ENCODE data around the gene GORASP2.

The GORASP2 gene

DNA sequence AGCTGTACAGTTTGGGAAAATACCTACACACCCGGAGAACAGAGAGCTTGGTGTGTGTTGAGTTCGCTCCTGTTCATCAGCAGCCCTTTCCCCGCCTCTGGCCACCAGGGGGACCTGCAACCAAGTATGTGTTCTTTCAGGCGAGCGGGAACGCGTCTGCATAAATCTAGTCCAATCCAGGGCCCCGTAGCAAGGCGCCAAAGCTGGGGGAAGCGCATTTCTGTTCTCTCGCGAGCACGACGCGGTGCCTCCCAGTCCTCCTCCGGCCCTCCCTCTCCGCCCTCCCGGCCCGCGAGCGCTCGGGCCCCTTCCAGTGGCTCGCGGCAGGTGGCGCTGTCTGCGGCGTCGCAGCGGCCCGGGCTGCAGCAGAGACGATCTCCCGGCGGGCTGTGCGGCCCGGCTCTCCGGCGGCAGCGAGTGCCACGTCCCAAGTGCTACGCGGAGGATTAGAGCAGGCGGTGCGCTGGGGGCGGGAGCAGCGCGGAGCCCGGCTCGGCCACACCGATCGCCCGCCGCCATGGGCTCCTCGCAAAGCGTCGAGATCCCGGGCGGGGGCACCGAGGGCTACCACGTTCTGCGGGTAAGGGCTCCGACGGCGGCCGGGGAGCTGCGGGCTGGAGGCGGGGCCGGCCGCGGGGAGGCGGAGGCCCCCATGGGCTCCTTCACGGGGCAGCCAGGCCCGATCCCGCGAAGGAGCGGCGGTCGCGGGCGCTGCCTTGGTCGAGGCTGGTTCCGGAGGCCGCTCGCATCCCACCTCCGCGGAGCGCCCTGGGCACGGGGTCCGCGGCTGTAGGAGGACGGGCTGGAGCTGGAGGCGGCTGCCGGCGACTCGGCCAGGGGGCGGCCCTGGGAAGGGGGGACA is at the start of gene GORASP2:
GORASP2 (plus strand) TSS at position 430 of the 862 bp plus-strand sequence; CDS start at position 518, 88 bp downstream.
- peak; percentile 98 for DNase-seq (ENCODE audit: low spot score in 2 of 2)
- H3K4me3 Mint-ChIP-seq, result peak within 1 kb of the TSS; percentile 87
- ATAC-seq (ENCODE audit: low read depth), result peak; percentile 87
- peak within 1 kb of the TSS; percentile 81 for H3K27ac Mint-ChIP-seq
- H3K4me1 Mint-ChIP-seq, result peaks cover 21% of the 10 kb centered on the region
- H3K36me3 Mint-ChIP-seq, result peaks cover 2% of the 10 kb centered on the region
- H3K9me3 Mint-ChIP-seq, result no peaks in the 10 kb centered on the region
- no peaks in the 10 kb centered on the region for H3K27me3 Mint-ChIP-seq

DNA sequence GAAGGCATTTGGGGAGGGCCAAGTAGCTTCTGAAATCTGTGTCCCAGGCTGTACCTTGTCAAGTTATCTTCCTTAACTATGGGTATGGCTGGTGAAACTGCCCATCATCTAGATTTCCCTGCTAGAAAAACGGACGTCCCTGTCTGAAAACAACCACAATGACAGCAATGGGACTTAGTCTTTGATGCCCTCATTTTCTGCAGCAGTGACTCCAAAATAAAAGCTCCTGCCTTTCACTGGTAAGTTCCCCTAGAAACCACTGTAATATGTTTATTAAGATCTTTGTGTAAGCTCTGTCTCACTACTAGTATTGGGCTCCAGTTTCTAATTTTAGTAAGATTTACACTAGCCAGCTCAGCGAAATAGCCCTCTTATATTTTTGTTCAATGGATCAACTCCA is 47.2 kb upstream of the GORASP2 start:
- Mint-ChIP-seq H3K9me3 (no peaks in the 10 kb centered on the region), H3K36me3 (no peaks in the 10 kb centered on the region), H3K4me1 (peaks cover 10% of the 10 kb centered on the region), H3K4me3 (no peak overlapping the region), H3K27ac (no peak overlapping the region), H3K27me3 (peaks cover 17% of the 10 kb centered on the region)
- DNase-seq (ENCODE audit: low spot score in 2 of 2), result no peak
- no peak for ATAC-seq (ENCODE audit: low read depth)

DNA sequence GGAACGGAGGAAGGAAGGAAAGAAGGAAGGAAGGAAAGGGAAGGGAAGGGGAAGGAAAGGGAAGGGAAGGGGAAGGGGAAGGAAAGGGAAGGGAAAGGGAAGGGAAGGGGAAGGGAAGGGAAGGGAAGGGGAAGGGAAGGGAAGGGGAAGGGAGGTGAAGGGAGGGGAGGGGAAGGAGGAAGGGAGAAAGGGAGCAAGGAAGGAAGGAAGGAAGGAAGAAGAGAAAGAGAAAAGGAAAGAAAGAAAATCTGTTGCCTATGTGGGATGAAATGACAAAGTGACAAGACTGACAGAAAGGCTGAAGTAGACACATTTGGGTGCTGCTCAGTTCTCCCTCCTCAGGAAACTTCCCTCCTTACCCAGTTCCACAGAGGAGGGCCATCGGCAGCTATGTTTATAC is 46.3 kb upstream of the GORASP2 start:
- Mint-ChIP-seq H3K27me3 (peaks cover 17% of the 10 kb centered on the region), H3K4me3 (no peak overlapping the region), H3K4me1 (peaks cover 10% of the 10 kb centered on the region), H3K9me3 (no peaks in the 10 kb centered on the region), H3K27ac (no peak overlapping the region), H3K36me3 (no peaks in the 10 kb centered on the region)
- ATAC-seq (ENCODE audit: low read depth) (no peak), DNase-seq (ENCODE audit: low spot score in 2 of 2) (no peak)

DNA sequence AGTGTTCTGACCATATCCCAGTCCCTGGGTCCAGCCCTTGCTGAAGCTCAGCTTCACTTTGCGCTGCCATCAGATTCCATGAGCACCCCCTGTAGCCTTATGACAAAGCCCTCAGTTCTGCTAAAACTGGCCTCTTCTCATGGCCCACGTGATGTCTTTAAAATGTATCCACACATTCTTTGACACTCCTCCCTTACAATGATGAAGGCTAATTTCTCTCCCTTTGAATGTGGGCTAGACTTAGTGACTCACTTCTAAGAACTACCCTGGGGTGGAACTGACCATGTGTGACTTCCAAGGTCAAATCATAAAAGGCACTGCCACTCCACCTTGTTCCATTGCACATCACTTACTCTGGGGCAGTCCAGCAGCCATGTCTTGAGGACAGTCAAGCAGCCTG is 45.4 kb upstream of the GORASP2 start:
- Mint-ChIP-seq H3K36me3 (no peaks in the 10 kb centered on the region), H3K4me3 (no peak overlapping the region), H3K4me1 (peaks cover 2% of the 10 kb centered on the region), H3K27me3 (peaks cover 17% of the 10 kb centered on the region), H3K9me3 (no peaks in the 10 kb centered on the region), H3K27ac (no peak overlapping the region)
- ATAC-seq (ENCODE audit: low read depth) (no peak), DNase-seq (ENCODE audit: low spot score in 2 of 2) (no peak)

DNA sequence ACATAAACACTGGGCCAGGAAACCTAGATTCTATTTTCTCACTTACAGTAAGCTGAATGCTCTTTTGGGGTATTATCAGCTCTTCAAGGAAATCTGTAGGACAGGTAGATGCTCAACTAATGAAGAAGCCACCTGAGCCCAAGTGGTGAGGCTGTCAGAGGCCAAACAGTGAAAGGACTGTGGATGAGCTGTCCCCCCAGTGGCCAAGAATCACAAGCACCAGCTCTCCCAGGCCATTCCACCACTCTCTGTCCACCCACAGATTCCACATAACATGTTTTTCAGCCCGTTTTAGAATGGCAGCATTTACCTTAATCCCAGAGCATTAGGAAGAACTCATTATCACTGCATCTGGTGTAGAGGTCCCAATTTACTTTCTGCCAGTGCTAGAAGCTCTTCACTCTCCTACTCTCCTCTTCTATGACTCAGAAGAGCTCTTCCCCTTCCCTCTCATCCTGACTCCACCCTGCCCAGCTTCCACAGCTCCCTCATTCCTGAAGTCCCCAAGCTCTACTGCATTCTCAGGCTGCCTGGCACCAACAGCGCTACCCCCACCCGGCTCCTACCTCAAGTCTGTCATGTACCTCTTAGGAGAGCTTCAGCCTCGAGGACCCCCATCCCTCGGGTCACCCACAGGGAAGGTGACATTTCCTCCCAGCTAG is 43.8 kb upstream of the GORASP2 start:
- ATAC-seq (ENCODE audit: low read depth) (no peak), DNase-seq (ENCODE audit: low spot score in 2 of 2) (no peak)
- H3K27ac Mint-ChIP-seq, result no peak overlapping the region
- H3K27me3 Mint-ChIP-seq, result peaks cover 19% of the 10 kb centered on the region
- H3K4me1 Mint-ChIP-seq, result peaks cover 2% of the 10 kb centered on the region
- no peak overlapping the region for H3K4me3 Mint-ChIP-seq
- H3K36me3 Mint-ChIP-seq, result no peaks in the 10 kb centered on the region
- no peaks in the 10 kb centered on the region for H3K9me3 Mint-ChIP-seq

DNA sequence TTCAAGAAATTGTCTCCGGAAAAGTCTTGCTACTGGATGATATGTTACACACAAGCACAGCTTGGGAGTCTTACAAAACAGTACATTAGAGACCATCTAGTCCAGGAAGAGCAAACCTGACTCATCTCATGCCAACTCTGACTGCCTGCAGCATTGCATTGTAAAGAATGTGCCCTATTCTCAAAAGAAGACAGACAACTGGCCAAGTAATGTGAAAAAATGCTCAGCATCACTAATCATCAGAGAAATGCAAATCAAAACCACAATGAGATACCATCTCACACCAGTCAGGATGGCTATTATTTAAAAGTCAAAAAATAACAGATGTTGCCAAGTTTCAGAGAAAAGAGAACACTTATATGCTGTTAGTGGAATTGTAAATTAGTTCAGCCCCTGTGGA is 42.7 kb upstream of the GORASP2 start:
- DNase-seq (ENCODE audit: low spot score in 2 of 2) (no peak), ATAC-seq (ENCODE audit: low read depth) (no peak)
- H3K9me3 Mint-ChIP-seq, result no peaks in the 10 kb centered on the region
- H3K36me3 Mint-ChIP-seq, result no peaks in the 10 kb centered on the region
- H3K27ac Mint-ChIP-seq, result no peak overlapping the region
- peaks cover 18% of the 10 kb centered on the region for H3K27me3 Mint-ChIP-seq
- no peak overlapping the region for H3K4me3 Mint-ChIP-seq
- H3K4me1 Mint-ChIP-seq, result peaks cover 2% of the 10 kb centered on the region

DNA sequence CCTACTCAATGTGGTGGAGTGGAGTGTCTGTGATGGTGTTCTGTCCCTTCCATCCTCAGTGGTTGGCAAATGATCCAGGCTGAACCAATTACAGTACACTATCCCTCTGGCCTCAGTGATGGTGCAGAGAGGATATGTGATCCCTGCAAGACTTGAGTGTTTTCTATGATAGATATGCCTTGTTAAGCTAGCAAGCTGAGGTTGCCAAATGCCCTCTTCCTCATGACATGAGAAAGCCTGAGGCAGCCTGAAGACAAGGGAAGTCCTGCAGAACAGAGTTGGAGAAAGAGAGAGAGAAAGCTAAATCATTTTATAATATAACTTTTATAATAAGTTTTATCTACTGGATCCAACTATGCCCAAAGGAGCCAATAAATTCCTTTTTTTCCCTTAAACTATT is 41.6 kb upstream of the GORASP2 start:
- peaks cover 2% of the 10 kb centered on the region for H3K4me1 Mint-ChIP-seq
- no peaks in the 10 kb centered on the region for H3K9me3 Mint-ChIP-seq
- DNase-seq (ENCODE audit: low spot score in 2 of 2) (no peak), ATAC-seq (ENCODE audit: low read depth) (no peak)
- H3K4me3 Mint-ChIP-seq, result no peak overlapping the region
- no peaks in the 10 kb centered on the region for H3K36me3 Mint-ChIP-seq
- peaks cover 16% of the 10 kb centered on the region for H3K27me3 Mint-ChIP-seq
- no peak overlapping the region for H3K27ac Mint-ChIP-seq

DNA sequence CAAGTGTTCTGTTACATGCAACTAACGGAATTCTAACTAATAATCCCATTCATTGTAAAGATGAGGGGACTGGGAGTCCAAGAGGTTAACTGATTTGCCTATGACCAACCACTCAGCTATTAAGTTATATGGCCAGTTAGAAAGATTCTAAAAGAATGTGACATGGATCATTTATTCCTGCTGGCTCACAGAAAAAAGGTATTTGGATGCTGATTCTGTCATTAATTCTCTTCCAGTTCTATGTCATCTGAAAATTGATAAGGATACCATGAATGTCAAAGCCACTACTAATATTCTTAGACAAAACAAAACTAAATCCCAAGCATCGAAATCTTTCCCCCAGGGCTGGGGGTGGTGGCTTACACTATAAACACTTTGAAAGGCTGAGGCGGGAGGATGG is 41.2 kb upstream of the GORASP2 start:
- H3K36me3 Mint-ChIP-seq, result no peaks in the 10 kb centered on the region
- H3K4me1 Mint-ChIP-seq, result peaks cover 2% of the 10 kb centered on the region
- H3K9me3 Mint-ChIP-seq, result no peaks in the 10 kb centered on the region
- H3K4me3 Mint-ChIP-seq, result no peak overlapping the region
- no peak overlapping the region for H3K27ac Mint-ChIP-seq
- ATAC-seq (ENCODE audit: low read depth) (no peak), DNase-seq (ENCODE audit: low spot score in 2 of 2) (no peak)
- H3K27me3 Mint-ChIP-seq, result peaks cover 15% of the 10 kb centered on the region

DNA sequence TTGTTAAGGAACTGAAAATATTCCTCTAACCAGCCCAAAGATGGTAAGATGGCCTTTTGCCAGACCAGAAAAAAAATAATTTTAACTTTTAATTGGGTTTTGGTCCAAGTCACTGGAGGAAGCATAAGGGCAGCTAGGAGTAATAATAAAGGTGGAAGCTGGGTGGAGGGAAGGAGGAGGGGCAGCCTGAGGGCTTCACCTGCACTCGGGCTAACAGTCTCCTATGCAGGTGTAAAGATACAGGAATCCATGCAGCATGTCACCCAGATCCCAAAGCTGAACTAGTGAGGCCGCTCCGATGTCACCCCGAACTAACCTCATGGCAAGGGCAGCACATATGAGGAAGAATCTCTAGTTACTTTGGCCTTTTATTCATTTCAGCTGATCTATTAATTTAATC is 37.2 kb upstream of the GORASP2 start:
- Mint-ChIP-seq H3K9me3 (no peaks in the 10 kb centered on the region), H3K4me3 (no peak overlapping the region), H3K36me3 (no peaks in the 10 kb centered on the region), H3K27ac (no peak overlapping the region), H3K4me1 (no peaks in the 10 kb centered on the region), H3K27me3 (peaks cover 7% of the 10 kb centered on the region)
- DNase-seq (ENCODE audit: low spot score in 2 of 2) (no peak), ATAC-seq (ENCODE audit: low read depth) (no peak)

DNA sequence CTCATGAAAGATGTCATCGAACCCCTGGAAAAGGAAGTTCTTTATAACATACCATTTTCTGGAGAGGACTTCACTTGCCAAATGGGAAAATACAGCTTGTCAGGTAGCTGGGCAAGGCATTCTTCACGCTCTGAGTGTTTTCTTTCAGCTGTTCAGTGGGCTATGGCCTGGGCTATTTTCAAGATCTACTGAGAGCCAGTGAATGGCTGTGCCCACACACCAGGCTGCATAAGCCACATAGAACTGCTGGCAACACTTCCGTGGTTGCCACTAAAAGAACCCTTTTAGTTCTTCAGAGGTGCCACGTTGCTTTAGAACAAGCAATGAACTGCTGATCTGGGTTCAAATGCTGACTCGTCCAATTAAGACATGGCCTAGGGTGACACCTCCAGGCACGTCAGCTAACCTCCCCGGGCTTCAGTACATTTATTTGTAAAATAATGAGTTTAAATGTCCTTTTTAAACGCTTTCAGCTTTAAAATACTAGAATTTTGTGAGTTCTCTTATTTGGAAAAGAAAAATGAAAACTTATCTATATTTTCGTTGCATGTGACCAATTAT is 36.6 kb upstream of the GORASP2 start:
- Mint-ChIP-seq H3K9me3 (no peaks in the 10 kb centered on the region), H3K27ac (no peak overlapping the region), H3K27me3 (peaks cover 9% of the 10 kb centered on the region), H3K4me3 (no peak overlapping the region), H3K4me1 (no peaks in the 10 kb centered on the region), H3K36me3 (no peaks in the 10 kb centered on the region)
- no peak for DNase-seq (ENCODE audit: low spot score in 2 of 2)
- ATAC-seq (ENCODE audit: low read depth), result no peak

DNA sequence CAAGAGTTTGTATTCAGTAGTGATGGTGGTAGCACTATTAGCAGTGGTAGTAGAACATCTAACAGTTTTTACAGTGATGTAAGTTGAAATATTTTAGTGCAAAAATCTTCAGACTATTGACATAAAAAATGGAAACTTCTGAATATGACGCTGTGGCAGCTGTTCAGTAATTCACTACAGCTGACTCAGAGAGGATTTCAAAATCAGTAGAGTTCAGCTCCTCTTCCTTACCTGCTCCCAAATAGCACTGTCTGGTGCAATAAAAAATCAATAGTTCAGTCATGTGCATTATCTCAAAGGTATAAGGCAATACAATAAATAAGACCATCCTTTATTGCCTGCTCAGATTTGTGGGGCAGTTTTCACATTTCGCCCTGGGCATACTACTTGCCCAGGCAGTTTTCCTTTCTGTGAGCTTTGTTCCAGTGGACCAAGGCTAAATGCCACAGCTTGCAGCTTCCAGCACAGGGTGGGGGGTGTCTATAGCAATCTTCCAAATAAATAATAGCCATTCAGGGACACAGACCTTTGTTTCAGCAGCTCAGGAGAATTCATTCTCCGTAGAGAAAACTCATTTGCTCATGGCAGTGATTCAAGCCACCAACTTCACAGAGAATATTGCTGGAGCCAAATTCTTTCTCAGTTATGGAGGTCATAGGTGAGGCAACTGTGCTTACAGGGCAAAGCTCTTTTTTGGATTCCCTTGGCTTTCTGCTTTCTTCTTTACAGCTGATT is 33.9 kb upstream of the GORASP2 start:
- H3K9me3 Mint-ChIP-seq, result no peaks in the 10 kb centered on the region
- no peak overlapping the region for H3K4me3 Mint-ChIP-seq
- no peak for ATAC-seq (ENCODE audit: low read depth)
- no peak overlapping the region for H3K27ac Mint-ChIP-seq
- no peak for DNase-seq (ENCODE audit: low spot score in 2 of 2)
- no peaks in the 10 kb centered on the region for H3K4me1 Mint-ChIP-seq
- no peaks in the 10 kb centered on the region for H3K36me3 Mint-ChIP-seq
- H3K27me3 Mint-ChIP-seq, result peaks cover 5% of the 10 kb centered on the region

DNA sequence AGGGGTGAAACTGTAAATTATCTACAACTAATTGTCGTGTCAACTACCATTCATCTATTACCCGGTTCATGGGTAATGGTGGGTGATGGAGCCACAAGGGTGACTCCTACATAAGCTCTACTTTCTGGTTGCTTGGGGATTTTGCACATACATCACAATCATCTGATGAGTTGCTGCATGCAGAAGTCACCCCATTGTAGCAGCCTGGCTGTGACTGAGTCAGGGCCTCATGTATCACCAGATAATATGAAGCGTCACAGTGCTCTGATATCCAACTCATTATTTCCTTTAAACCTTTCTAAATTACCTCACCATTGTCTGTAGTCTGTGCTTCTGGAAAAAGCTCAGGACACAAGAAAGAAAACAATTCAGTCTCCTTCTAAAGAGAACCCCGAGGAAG is 32.4 kb upstream of the GORASP2 start:
- no peak for DNase-seq (ENCODE audit: low spot score in 2 of 2)
- no peak overlapping the region for H3K27ac Mint-ChIP-seq
- no peaks in the 10 kb centered on the region for H3K36me3 Mint-ChIP-seq
- no peaks in the 10 kb centered on the region for H3K9me3 Mint-ChIP-seq
- peaks cover 5% of the 10 kb centered on the region for H3K27me3 Mint-ChIP-seq
- H3K4me3 Mint-ChIP-seq, result no peak overlapping the region
- no peaks in the 10 kb centered on the region for H3K4me1 Mint-ChIP-seq
- no peak for ATAC-seq (ENCODE audit: low read depth)

DNA sequence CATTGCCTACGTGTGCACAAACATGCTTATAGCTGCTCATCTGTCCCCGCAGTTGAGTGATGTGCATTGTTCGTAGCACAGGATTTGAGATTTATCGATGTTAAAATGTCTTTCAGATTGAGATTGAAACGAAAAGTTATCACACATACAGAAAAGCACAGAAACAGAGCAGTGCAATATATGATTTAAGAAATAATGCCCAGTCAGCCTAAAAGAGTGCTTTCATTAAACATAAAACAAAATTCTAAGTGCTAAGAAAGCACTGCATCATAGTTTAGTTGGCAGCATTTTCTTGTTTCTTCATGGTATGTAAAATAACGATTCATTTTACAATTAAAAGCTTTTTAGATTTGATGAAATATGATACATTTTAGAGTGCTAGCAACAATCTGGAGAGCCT is 31.9 kb upstream of the GORASP2 start:
- Mint-ChIP-seq H3K36me3 (no peaks in the 10 kb centered on the region), H3K27me3 (peaks cover 7% of the 10 kb centered on the region), H3K27ac (no peak overlapping the region), H3K9me3 (no peaks in the 10 kb centered on the region), H3K4me3 (no peak overlapping the region), H3K4me1 (no peaks in the 10 kb centered on the region)
- DNase-seq (ENCODE audit: low spot score in 2 of 2), result no peak
- no peak for ATAC-seq (ENCODE audit: low read depth)

DNA sequence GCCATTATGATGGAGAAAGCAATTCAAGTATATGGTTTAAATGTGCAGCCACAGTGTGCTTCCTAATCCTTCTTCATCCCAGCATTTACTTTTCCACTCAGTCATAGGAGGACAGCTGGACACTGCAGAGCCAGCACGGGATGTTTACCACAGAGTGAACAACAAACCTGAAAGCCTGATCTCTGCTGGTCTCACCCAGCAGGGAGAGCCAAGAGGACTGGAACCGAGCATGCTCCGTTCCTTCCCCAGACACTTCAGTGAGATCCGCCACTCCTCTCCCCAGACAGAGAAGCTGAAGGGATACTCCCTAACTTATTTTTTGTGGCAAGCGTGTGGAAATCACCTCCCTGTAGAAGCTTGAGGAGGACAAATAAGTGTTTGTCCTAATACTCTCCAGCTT is 23.2 kb upstream of the GORASP2 start:
- Mint-ChIP-seq H3K4me3 (no peak overlapping the region), H3K9me3 (peaks cover 7% of the 10 kb centered on the region), H3K36me3 (no peaks in the 10 kb centered on the region), H3K27ac (no peak overlapping the region), H3K27me3 (peaks cover 8% of the 10 kb centered on the region), H3K4me1 (no peaks in the 10 kb centered on the region)
- DNase-seq (ENCODE audit: low spot score in 2 of 2) (no peak), ATAC-seq (ENCODE audit: low read depth) (no peak)
